Measurements from ENCODE around the gene NPAS1. TPM values are rescaled to one million over a fixed set of nuclear protein-coding genes. Genes with fewer than 3 reads are reported as not detected.

The NPAS1 gene
- polyA plus RNA-seq, 1 experiment = 4.6 TPM

- Histone ChIP-seq H3K36me3 (ENCODE audit: control insufficient read depth, insufficient read depth, low read length) (no peaks in the 10 kb centered on the region), H3K4me3 (ENCODE audit: low read depth, low read length) (no peak overlapping the region), H3K27me3 (ENCODE audit: control insufficient read depth, insufficient read depth, low read length) (no peaks in the 10 kb centered on the region)
- no peak for TF ChIP-seq CTCF (IDR thresholded peaks at IDR 0.05; ENCODE audit: insufficient read depth, low read depth, low read length)
- DNase-seq (ENCODE audit: low read depth) = no peak
- POLR2A ChIA-PET = no interaction called here
- CTCF ChIA-PET = interaction anchor here (0.6 to 2.9 kb wide), 5 partner anchors 10 to 874 kb away, joined by 3 to 10 read pairs (median 3); no protein-coding TSS in a partner anchor
Measured at GRCh38 chr19:46979126-46980105, 40.2 kb upstream of the NPAS1 start.

DNA sequence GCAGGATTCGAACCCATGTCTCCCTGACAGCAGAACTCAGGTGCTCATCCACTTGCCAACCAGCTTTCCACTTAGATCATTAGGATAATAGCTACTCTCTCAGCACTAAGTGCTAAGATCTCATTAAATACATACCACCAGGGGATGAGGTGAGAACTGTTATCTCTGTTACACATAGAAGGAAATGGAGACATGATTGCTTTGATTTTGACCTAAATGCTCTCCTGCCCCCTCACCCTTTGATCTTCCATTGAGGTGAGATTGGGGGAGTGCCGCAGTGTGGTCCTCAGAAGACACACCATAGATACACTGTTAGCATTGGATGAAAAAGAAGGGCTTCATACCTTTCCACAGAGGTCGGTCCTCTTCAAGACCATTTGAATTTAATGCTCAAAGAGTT is 38.9 kb upstream of the NPAS1 start:
- no peaks in the 10 kb centered on the region for H3K36me3 ChIP-seq (ENCODE audit: control insufficient read depth, insufficient read depth, low read length)
- DNase-seq (ENCODE audit: low read depth) = no peak
- no peak overlapping the region for H3K4me3 ChIP-seq (ENCODE audit: low read depth, low read length)
- TF ChIP-seq CTCF (IDR thresholded peaks at IDR 0.05; ENCODE audit: insufficient read depth, low read depth, low read length) = no peak
- CTCF ChIA-PET = interaction anchor here (0.6 to 2.9 kb wide), 4 partner anchors 11 to 135 kb away, joined by 3 to 10 read pairs (median 3); no protein-coding TSS in a partner anchor
- no peaks in the 10 kb centered on the region for H3K27me3 ChIP-seq (ENCODE audit: control insufficient read depth, insufficient read depth, low read length)
- POLR2A ChIA-PET = no interaction called here

GRCh38 chr19:46981286-46981945 is 38.2 kb upstream of the NPAS1 start:
- DNase-seq (ENCODE audit: low read depth) = no peak
- H3K4me3 ChIP-seq (ENCODE audit: low read depth, low read length) = no peak overlapping the region
- ChIA-PET POLR2A (no interaction called here), CTCF (interaction anchor here (1.3 to 2.9 kb wide), 2 partner anchors 10 to 12 kb away, joined by 3 to 10 read pairs; no protein-coding TSS in a partner anchor)
- H3K27me3 ChIP-seq (ENCODE audit: control insufficient read depth, insufficient read depth, low read length) = no peaks in the 10 kb centered on the region
- H3K36me3 ChIP-seq (ENCODE audit: control insufficient read depth, insufficient read depth, low read length) = no peaks in the 10 kb centered on the region
- TF ChIP-seq CTCF (IDR thresholded peaks at IDR 0.05; ENCODE audit: insufficient read depth, low read depth, low read length) = no peak

DNA sequence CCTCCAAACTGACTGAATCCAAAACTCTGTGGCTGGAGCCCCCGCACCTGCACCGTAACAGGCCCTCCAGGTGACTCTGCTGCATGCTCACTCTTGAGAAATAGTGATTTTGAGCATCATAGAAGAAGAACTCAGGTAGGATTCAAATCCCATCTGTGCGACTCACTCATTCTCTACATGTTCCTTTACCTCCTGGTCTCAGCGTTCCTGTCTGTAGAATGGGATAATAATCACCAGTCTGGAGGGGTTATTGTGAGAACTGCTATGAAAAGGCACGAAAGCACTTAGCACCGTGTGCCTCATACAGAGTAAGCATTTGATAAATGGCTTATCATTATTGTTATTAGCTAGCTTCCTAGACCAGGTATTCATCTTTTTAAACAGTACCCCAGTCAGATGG is 36.5 kb upstream of the NPAS1 start:
- ChIA-PET CTCF (interaction anchor here (1.0 to 1.5 kb wide), 2 partner anchors 13 to 102 kb away, joined by 3 read pairs; no protein-coding TSS in a partner anchor), POLR2A (no interaction called here)
- DNase-seq (ENCODE audit: low read depth) = no peak
- TF ChIP-seq CTCF (IDR thresholded peaks at IDR 0.05; ENCODE audit: insufficient read depth, low read depth, low read length) = no peak
- Histone ChIP-seq H3K36me3 (ENCODE audit: control insufficient read depth, insufficient read depth, low read length) (peaks cover 2% of the 10 kb centered on the region), H3K4me3 (ENCODE audit: low read depth, low read length) (no peak overlapping the region), H3K27me3 (ENCODE audit: control insufficient read depth, insufficient read depth, low read length) (no peaks in the 10 kb centered on the region)
